ENCODE data around the gene RSAD1.

GRCh38 chr17:50478391-50479381 is at the start of gene RSAD1:
- TF ChIP-seq, protein P1, sequence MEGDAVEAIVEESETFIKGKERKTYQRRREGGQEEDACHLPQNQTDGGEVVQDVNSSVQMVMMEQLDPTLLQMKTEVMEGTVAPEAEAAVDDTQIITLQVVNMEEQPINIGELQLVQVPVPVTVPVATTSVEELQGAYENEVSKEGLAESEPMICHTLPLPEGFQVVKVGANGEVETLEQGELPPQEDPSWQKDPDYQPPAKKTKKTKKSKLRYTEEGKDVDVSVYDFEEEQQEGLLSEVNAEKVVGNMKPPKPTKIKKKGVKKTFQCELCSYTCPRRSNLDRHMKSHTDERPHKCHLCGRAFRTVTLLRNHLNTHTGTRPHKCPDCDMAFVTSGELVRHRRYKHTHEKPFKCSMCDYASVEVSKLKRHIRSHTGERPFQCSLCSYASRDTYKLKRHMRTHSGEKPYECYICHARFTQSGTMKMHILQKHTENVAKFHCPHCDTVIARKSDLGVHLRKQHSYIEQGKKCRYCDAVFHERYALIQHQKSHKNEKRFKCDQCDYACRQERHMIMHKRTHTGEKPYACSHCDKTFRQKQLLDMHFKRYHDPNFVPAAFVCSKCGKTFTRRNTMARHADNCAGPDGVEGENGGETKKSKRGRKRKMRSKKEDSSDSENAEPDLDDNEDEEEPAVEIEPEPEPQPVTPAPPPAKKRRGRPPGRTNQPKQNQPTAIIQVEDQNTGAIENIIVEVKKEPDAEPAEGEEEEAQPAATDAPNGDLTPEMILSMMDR (IDR thresholded peaks at IDR 0.05), result peak; percentile 57 to 95 (median 90)
- TF ChIP-seq POLR2A (IDR thresholded peaks at IDR 0.05), result peak; percentile 57 to 86

All from thyroid gland (tissue), 4 donors.